ENCODE data around the gene NALCN.

NALCN gene

DNA sequence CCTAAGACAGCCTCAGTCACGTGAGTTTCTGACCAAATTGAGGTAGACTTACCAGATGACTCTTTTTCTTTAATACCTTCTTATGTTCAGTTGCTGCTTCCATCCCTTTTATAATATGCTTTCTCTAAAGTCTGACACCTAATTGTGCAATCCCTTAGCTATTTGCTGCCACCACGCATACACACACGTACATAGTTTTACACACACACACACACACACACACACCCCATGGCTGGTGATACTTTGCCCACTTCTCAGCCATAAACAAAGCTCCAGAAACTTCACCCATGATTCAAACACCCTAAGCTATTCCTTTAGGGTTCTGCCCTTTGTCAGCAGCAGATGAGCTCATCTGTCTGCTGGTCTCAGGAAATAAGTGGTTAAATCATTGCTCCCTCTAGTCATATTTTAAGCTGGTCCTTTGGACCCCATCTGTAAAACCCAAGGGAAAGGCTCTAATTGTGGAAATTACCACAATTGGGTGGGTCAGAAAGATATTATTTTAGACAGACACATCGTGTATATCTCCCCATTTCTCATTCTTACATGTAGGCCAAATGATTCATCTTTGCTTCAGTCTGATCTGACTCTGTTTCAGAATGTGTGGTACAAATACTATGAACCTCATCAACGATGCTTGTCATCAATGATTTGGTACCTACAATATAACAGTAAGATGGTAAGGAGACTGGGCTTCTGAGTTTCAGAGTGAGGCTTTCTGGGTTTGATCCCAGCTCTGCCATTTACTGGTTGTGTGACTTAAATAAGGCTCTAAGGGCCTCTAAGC is 69.2 kb downstream of the NALCN start:
- Histone ChIP-seq H3K4me1 (ENCODE audit: control insufficient read depth, insufficient read depth, low read length, poor library complexity, severe bottlenecking) (no peaks in the 10 kb centered on the region), H3K9me3 (ENCODE audit: control insufficient read depth, low read length) (no peaks in the 10 kb centered on the region), H3K36me3 (ENCODE audit: control insufficient read depth, insufficient read depth, low read length) (no peaks in the 10 kb centered on the region), H3K27me3 (replicated peaks; ENCODE audit: control insufficient read depth, insufficient read depth, low read length, poor library complexity, severe bottlenecking) (no peaks in the 10 kb centered on the region), H3K4me3 (ENCODE audit: insufficient read depth, low read depth, low read length, poor library complexity, severe bottlenecking) (no peak overlapping the region), H3K27ac (ENCODE audit: insufficient read depth, low read length, poor library complexity, severe bottlenecking) (no peak overlapping the region)
- DNase-seq, result no peak

DNA sequence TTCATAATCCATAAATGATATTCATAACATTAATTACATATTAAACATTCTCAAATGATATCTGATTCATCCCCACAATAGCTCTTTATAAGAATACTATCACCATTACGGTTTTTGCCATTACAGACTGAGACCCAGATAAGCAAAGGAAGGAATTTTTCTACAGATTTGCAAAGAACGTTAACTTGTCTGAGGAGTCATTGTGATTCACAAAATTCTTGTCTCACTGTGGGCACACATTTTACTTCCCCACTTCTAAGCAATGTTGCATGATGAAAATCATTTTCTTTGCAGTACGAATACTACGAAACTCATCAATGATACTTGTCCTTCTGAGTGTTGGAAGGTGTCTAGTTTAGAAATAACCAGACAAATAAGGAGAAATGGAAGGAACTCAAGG is 70.1 kb downstream of the NALCN start:
- Histone ChIP-seq H3K4me1 (ENCODE audit: control insufficient read depth, insufficient read depth, low read length, poor library complexity, severe bottlenecking) (no peaks in the 10 kb centered on the region), H3K27ac (ENCODE audit: insufficient read depth, low read length, poor library complexity, severe bottlenecking) (no peak overlapping the region), H3K9me3 (ENCODE audit: control insufficient read depth, low read length) (no peaks in the 10 kb centered on the region), H3K27me3 (replicated peaks; ENCODE audit: control insufficient read depth, insufficient read depth, low read length, poor library complexity, severe bottlenecking) (no peaks in the 10 kb centered on the region), H3K4me3 (ENCODE audit: insufficient read depth, low read depth, low read length, poor library complexity, severe bottlenecking) (no peak overlapping the region), H3K36me3 (ENCODE audit: control insufficient read depth, insufficient read depth, low read length) (no peaks in the 10 kb centered on the region)
- DNase-seq, result no peak

DNA sequence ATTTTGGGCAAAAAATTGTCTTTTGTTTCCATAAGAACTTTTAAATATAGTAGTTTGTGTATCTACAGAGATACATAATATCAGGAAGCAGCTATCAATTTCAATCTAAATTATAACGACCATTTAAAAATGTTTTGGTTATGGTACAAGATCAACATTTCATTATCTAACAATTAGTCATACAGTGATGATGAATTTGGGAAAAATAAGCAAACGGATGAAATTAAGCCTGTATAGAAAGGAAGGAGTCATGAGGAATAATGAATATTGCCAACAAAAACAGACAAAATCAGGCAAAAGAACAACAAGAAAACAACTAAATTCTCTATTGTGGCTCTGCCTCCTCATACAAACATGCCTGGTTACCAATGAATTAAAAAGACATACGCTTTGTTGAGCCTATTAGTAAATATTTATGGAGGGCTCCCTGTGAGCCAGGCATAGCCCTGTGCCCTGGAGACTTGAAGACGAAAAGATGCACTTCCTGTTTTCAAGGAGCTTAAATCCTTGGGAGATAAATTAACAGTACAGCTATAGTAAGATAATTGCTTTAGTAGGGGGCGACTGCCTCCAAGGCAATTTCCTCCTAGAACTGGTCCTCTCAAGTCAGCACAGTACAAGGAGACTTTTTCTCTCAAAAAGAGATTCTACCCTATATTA is 73.0 kb downstream of the NALCN start:
- H3K27ac ChIP-seq (ENCODE audit: insufficient read depth, low read length, poor library complexity, severe bottlenecking), result no peak overlapping the region
- H3K27me3 ChIP-seq (replicated peaks; ENCODE audit: control insufficient read depth, insufficient read depth, low read length, poor library complexity, severe bottlenecking), result no peaks in the 10 kb centered on the region
- no peaks in the 10 kb centered on the region for H3K9me3 ChIP-seq (ENCODE audit: control insufficient read depth, low read length)
- H3K4me1 ChIP-seq (ENCODE audit: control insufficient read depth, insufficient read depth, low read length, poor library complexity, severe bottlenecking), result no peaks in the 10 kb centered on the region
- H3K4me3 ChIP-seq (ENCODE audit: insufficient read depth, low read depth, low read length, poor library complexity, severe bottlenecking), result no peak overlapping the region
- DNase-seq, result no peak
- H3K36me3 ChIP-seq (ENCODE audit: control insufficient read depth, insufficient read depth, low read length), result no peaks in the 10 kb centered on the region

GRCh38 chr13:101341464-101341863 is 74.8 kb downstream of the NALCN start:
- no peaks in the 10 kb centered on the region for H3K27me3 ChIP-seq (replicated peaks; ENCODE audit: control insufficient read depth, insufficient read depth, low read length, poor library complexity, severe bottlenecking)
- no peak for DNase-seq

GRCh38 chr13:101339202-101339601 is 77.1 kb downstream of the NALCN start:
- DNase-seq, result no peak
- Histone ChIP-seq H3K36me3 (ENCODE audit: control insufficient read depth, insufficient read depth, low read length) (no peaks in the 10 kb centered on the region), H3K9me3 (ENCODE audit: control insufficient read depth, low read length) (no peaks in the 10 kb centered on the region), H3K4me1 (ENCODE audit: control insufficient read depth, insufficient read depth, low read length, poor library complexity, severe bottlenecking) (no peaks in the 10 kb centered on the region), H3K27ac (ENCODE audit: insufficient read depth, low read length, poor library complexity, severe bottlenecking) (no peak overlapping the region), H3K27me3 (replicated peaks; ENCODE audit: control insufficient read depth, insufficient read depth, low read length, poor library complexity, severe bottlenecking) (no peaks in the 10 kb centered on the region), H3K4me3 (ENCODE audit: insufficient read depth, low read depth, low read length, poor library complexity, severe bottlenecking) (no peak overlapping the region)

More at GRCh38 chr13:101341464-101341863, 74.8 kb downstream of the NALCN start:
- H3K27ac ChIP-seq (ENCODE audit: insufficient read depth, low read length, poor library complexity, severe bottlenecking), result no peak overlapping the region
- H3K4me1 ChIP-seq (ENCODE audit: control insufficient read depth, insufficient read depth, low read length, poor library complexity, severe bottlenecking), result no peaks in the 10 kb centered on the region
- H3K36me3 ChIP-seq (ENCODE audit: control insufficient read depth, insufficient read depth, low read length), result no peaks in the 10 kb centered on the region
- H3K4me3 ChIP-seq (ENCODE audit: insufficient read depth, low read depth, low read length, poor library complexity, severe bottlenecking), result no peak overlapping the region
- H3K9me3 ChIP-seq (ENCODE audit: control insufficient read depth, low read length), result no peaks in the 10 kb centered on the region

GRCh38 chr13:101332583-101332982 is 83.7 kb downstream of the NALCN start:
- Histone ChIP-seq H3K27me3 (replicated peaks; ENCODE audit: control insufficient read depth, insufficient read depth, low read length, poor library complexity, severe bottlenecking) (no peaks in the 10 kb centered on the region), H3K9me3 (ENCODE audit: control insufficient read depth, low read length) (no peaks in the 10 kb centered on the region), H3K36me3 (ENCODE audit: control insufficient read depth, insufficient read depth, low read length) (no peaks in the 10 kb centered on the region), H3K27ac (ENCODE audit: insufficient read depth, low read length, poor library complexity, severe bottlenecking) (no peak overlapping the region), H3K4me1 (ENCODE audit: control insufficient read depth, insufficient read depth, low read length, poor library complexity, severe bottlenecking) (no peaks in the 10 kb centered on the region), H3K4me3 (ENCODE audit: insufficient read depth, low read depth, low read length, poor library complexity, severe bottlenecking) (no peak overlapping the region)
- no peak for DNase-seq

DNA sequence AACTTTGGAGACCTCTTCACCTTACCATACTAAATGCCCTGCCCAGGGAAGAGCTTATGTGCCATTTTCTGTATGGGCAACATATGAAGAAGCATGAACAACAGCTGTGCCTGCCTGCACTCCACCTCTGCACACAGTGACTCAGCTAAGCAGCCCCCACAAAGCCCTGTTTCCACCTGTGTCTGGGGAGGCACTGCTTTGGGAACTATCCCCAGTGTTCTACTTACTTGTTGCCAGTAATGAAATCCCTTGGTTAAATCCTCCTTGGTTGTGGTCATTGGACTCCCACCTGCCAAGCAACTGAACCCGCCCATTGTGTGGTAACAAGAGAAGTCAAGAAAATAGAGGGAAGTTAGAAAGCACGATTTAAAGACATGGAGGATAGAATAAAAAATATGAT is 84.6 kb downstream of the NALCN start:
- Histone ChIP-seq H3K27me3 (replicated peaks; ENCODE audit: control insufficient read depth, insufficient read depth, low read length, poor library complexity, severe bottlenecking) (no peaks in the 10 kb centered on the region), H3K36me3 (ENCODE audit: control insufficient read depth, insufficient read depth, low read length) (no peaks in the 10 kb centered on the region), H3K27ac (ENCODE audit: insufficient read depth, low read length, poor library complexity, severe bottlenecking) (no peak overlapping the region), H3K4me1 (ENCODE audit: control insufficient read depth, insufficient read depth, low read length, poor library complexity, severe bottlenecking) (no peaks in the 10 kb centered on the region), H3K4me3 (ENCODE audit: insufficient read depth, low read depth, low read length, poor library complexity, severe bottlenecking) (no peak overlapping the region), H3K9me3 (ENCODE audit: control insufficient read depth, low read length) (no peaks in the 10 kb centered on the region)
- DNase-seq, result no peak

DNA sequence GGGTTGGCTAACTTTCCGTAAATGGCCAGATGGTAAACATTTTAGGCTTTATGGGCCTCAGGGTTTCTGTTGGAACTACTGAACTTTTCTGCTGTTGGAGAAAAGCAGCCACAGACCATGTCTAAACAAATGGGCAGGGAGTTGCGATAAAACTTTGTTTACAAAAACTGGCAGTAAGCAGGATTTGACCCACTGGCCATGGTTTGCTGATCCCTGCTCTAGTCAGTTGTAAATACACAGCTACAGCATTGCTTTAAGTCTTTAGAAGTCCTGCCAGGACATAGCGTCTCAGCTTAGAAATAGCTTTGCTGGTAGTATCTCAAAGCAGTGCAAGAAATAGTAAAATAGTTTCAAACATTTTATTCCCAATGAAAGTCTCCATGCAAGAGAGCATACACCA is 88.4 kb downstream of the NALCN start:
- no peak for DNase-seq
- H3K4me3 ChIP-seq (ENCODE audit: insufficient read depth, low read depth, low read length, poor library complexity, severe bottlenecking), result no peak overlapping the region
- no peaks in the 10 kb centered on the region for H3K27me3 ChIP-seq (replicated peaks; ENCODE audit: control insufficient read depth, insufficient read depth, low read length, poor library complexity, severe bottlenecking)
- no peaks in the 10 kb centered on the region for H3K9me3 ChIP-seq (ENCODE audit: control insufficient read depth, low read length)
- H3K36me3 ChIP-seq (ENCODE audit: control insufficient read depth, insufficient read depth, low read length), result no peaks in the 10 kb centered on the region
- H3K27ac ChIP-seq (ENCODE audit: insufficient read depth, low read length, poor library complexity, severe bottlenecking), result no peak overlapping the region
- H3K4me1 ChIP-seq (ENCODE audit: control insufficient read depth, insufficient read depth, low read length, poor library complexity, severe bottlenecking), result no peaks in the 10 kb centered on the region

GRCh38 chr13:101326710-101327109 is 89.6 kb downstream of the NALCN start:
- Histone ChIP-seq H3K4me1 (ENCODE audit: control insufficient read depth, insufficient read depth, low read length, poor library complexity, severe bottlenecking) (no peaks in the 10 kb centered on the region), H3K27ac (ENCODE audit: insufficient read depth, low read length, poor library complexity, severe bottlenecking) (no peak overlapping the region), H3K27me3 (replicated peaks; ENCODE audit: control insufficient read depth, insufficient read depth, low read length, poor library complexity, severe bottlenecking) (no peaks in the 10 kb centered on the region), H3K9me3 (ENCODE audit: control insufficient read depth, low read length) (no peaks in the 10 kb centered on the region), H3K36me3 (ENCODE audit: control insufficient read depth, insufficient read depth, low read length) (no peaks in the 10 kb centered on the region), H3K4me3 (ENCODE audit: insufficient read depth, low read depth, low read length, poor library complexity, severe bottlenecking) (no peak overlapping the region)
- no peak for DNase-seq

GRCh38 chr13:101325423-101325822 is 90.9 kb downstream of the NALCN start:
- DNase-seq, result no peak
- no peaks in the 10 kb centered on the region for H3K4me1 ChIP-seq (ENCODE audit: control insufficient read depth, insufficient read depth, low read length, poor library complexity, severe bottlenecking)
- H3K9me3 ChIP-seq (ENCODE audit: control insufficient read depth, low read length), result no peaks in the 10 kb centered on the region
- no peak overlapping the region for H3K4me3 ChIP-seq (ENCODE audit: insufficient read depth, low read depth, low read length, poor library complexity, severe bottlenecking)
- no peak overlapping the region for H3K27ac ChIP-seq (ENCODE audit: insufficient read depth, low read length, poor library complexity, severe bottlenecking)
- no peaks in the 10 kb centered on the region for H3K36me3 ChIP-seq (ENCODE audit: control insufficient read depth, insufficient read depth, low read length)
- no peaks in the 10 kb centered on the region for H3K27me3 ChIP-seq (replicated peaks; ENCODE audit: control insufficient read depth, insufficient read depth, low read length, poor library complexity, severe bottlenecking)
